Stomach (tissue), 4 donors: Measurements from ENCODE around the gene FARS2.

Experiments used
- POLR2A ChIP-seq, 4 donors: fragments of 450-650 bp; IDR thresholded peaks; one replicate each; pipeline ENCODE4 v1.6.1; 2016; ENCODE audit warnings: antibody characterized with exemption in 4 of 4, control low read depth in 2 of 4, mild to moderate bottlenecking in 1 of 4, moderate library complexity in 1 of 4
- TF ChIP-seq, protein P1 (sequence below), 7 experiments: fragments of 450-650 bp in 4 of 7; fragments of 200-600 bp in 3 of 7; sonication (generic) in 3 of 7; IDR thresholded peaks; one replicate each; pipeline ENCODE4 v1.5.1; 2016 to 2019; ENCODE audit warnings: antibody characterized with exemption in 7 of 7, control low read depth in 2 of 7, mild to moderate bottlenecking in 1 of 7

DNA sequence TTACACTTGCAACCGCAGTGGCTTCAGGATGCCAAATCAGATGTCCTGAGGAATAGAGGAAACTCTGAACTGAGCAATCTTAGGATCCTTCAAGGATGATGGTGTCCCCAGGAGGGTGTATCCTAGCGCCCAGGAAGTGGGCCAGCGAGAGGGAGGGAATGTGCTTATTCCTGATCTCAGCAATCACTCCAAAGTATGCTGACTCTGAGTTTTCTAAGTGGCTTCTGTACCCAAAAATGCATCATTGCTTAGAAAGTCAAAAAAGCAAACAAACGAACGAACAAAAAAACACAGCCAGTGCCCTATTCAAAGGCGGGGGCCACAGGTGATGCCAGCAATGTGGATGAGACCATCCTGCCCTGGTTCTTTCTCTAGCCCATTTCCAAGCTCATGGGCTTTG is 514.8 kb downstream of the FARS2 start:
- TF ChIP-seq, protein P1, sequence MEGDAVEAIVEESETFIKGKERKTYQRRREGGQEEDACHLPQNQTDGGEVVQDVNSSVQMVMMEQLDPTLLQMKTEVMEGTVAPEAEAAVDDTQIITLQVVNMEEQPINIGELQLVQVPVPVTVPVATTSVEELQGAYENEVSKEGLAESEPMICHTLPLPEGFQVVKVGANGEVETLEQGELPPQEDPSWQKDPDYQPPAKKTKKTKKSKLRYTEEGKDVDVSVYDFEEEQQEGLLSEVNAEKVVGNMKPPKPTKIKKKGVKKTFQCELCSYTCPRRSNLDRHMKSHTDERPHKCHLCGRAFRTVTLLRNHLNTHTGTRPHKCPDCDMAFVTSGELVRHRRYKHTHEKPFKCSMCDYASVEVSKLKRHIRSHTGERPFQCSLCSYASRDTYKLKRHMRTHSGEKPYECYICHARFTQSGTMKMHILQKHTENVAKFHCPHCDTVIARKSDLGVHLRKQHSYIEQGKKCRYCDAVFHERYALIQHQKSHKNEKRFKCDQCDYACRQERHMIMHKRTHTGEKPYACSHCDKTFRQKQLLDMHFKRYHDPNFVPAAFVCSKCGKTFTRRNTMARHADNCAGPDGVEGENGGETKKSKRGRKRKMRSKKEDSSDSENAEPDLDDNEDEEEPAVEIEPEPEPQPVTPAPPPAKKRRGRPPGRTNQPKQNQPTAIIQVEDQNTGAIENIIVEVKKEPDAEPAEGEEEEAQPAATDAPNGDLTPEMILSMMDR (IDR thresholded peaks at IDR 0.05), result no peak
- no peak for TF ChIP-seq POLR2A (IDR thresholded peaks at IDR 0.05)
